Heart left ventricle (tissue), 13 donors: ENCODE measurements around the gene TMF1.

ENCODE experiments used
- POLR2A ChIP-seq, 2 donors: fragments of 450-650 bp; IDR thresholded peaks; one replicate each; pipeline ENCODE4 v1.6.1; 2017; ENCODE audit warnings: antibody characterized with exemption in 2 of 2, mild to moderate bottlenecking in 2 of 2, moderate library complexity in 2 of 2
- TF ChIP-seq, protein P1 (sequence below), 12 donors: fragments of 200-600 bp; sonication (generic) in 4 of 12; IDR thresholded peaks; one replicate each; pipeline versions ENCODE4 v1.5.0 to v1.8.0; 2018 to 2022; ENCODE audit warnings: antibody characterized with exemption in 12 of 12, mild to moderate bottlenecking in 5 of 12
- donor health status: ischemic (EF 13 %, LVEDD 7.1; RV severe dilation, severe dysfunction).
- donor health status: DM: no; HTN: yes; CAD: no.
- donor health status: DM: no; HTN: no; CAD: no.
- donor health status: ischemic (EF 25% LVEDD 6.9; RV normal size, moderate dysfunction).
- donor health status: ischemic (EF 25% LVEDD 5.7; RV mildly dilated, moderate dysfunction).
- donor health status: ischemic (EF 35%, LVEDD 5.7; RV mildly dilated, moderate dysfunction).
- donor health status: nonischemic (EF 11% LVEDD 7.7; RV severe dilation, severe dysfunction).
- donor health status: DM: yes; HTN: yes; CAD: no.
- donor health status: PGD.
- donor health status: ischemic (EF 29% LVEDD 5.4; RV normal size, mild dysfunction).
- donor health status: nonischemic (EF 23%, LVEDD 6.1; RV moderate dilation, normal function).

GRCh38 chr3:69094467-69095205 is 42.5 kb upstream of the TMF1 start:
- no peak for TF ChIP-seq POLR2A (IDR thresholded peaks at IDR 0.05)
- TF ChIP-seq, protein P1, sequence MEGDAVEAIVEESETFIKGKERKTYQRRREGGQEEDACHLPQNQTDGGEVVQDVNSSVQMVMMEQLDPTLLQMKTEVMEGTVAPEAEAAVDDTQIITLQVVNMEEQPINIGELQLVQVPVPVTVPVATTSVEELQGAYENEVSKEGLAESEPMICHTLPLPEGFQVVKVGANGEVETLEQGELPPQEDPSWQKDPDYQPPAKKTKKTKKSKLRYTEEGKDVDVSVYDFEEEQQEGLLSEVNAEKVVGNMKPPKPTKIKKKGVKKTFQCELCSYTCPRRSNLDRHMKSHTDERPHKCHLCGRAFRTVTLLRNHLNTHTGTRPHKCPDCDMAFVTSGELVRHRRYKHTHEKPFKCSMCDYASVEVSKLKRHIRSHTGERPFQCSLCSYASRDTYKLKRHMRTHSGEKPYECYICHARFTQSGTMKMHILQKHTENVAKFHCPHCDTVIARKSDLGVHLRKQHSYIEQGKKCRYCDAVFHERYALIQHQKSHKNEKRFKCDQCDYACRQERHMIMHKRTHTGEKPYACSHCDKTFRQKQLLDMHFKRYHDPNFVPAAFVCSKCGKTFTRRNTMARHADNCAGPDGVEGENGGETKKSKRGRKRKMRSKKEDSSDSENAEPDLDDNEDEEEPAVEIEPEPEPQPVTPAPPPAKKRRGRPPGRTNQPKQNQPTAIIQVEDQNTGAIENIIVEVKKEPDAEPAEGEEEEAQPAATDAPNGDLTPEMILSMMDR (IDR thresholded peaks at IDR 0.05), result no peak
